ENCODE data around the gene MMP7.

MMP7 gene

GRCh38 chr11:102478673-102479299 is 51.8 kb downstream of the MMP7 start:
- Histone ChIP-seq H3K4me3 (replicated peaks; ENCODE audit: low read depth, low read length) (no peak overlapping the region), H3K36me3 (ENCODE audit: control insufficient read depth, insufficient read depth, low read length) (no peaks in the 10 kb centered on the region), H3K27me3 (replicated peaks; ENCODE audit: control insufficient read depth, insufficient read depth, low read length) (no peaks in the 10 kb centered on the region)
- TF ChIP-seq CTCF (IDR thresholded peaks at IDR 0.05; ENCODE audit: insufficient read depth, low read length, poor library complexity, severe bottlenecking), result no peak
- DNase-seq (ENCODE audit: extremely low read depth, insufficient read length), result no peak

GRCh38 chr11:102476812-102477211 is 53.7 kb downstream of the MMP7 start:
- Histone ChIP-seq H3K4me3 (replicated peaks; ENCODE audit: low read depth, low read length) (no peak overlapping the region), H3K36me3 (ENCODE audit: control insufficient read depth, insufficient read depth, low read length) (no peaks in the 10 kb centered on the region), H3K27me3 (replicated peaks; ENCODE audit: control insufficient read depth, insufficient read depth, low read length) (no peaks in the 10 kb centered on the region)
- TF ChIP-seq CTCF (IDR thresholded peaks at IDR 0.05; ENCODE audit: insufficient read depth, low read length, poor library complexity, severe bottlenecking), result no peak
- DNase-seq (ENCODE audit: extremely low read depth, insufficient read length), result no peak

- no peak overlapping the region for H3K4me3 ChIP-seq (replicated peaks; ENCODE audit: low read depth, low read length)
- no peaks in the 10 kb centered on the region for H3K27me3 ChIP-seq (replicated peaks; ENCODE audit: control insufficient read depth, insufficient read depth, low read length)
- DNase-seq (ENCODE audit: extremely low read depth, insufficient read length), result no peak
- no peak for TF ChIP-seq CTCF (IDR thresholded peaks at IDR 0.05; ENCODE audit: insufficient read depth, low read length, poor library complexity, severe bottlenecking)
- H3K36me3 ChIP-seq (ENCODE audit: control insufficient read depth, insufficient read depth, low read length), result no peaks in the 10 kb centered on the region
Measured at GRCh38 chr11:102476069-102476468, 54.5 kb downstream of the MMP7 start.

- no peak for TF ChIP-seq CTCF (IDR thresholded peaks at IDR 0.05; ENCODE audit: insufficient read depth, low read length, poor library complexity, severe bottlenecking)
- H3K36me3 ChIP-seq (ENCODE audit: control insufficient read depth, insufficient read depth, low read length), result no peaks in the 10 kb centered on the region
- H3K4me3 ChIP-seq (replicated peaks; ENCODE audit: low read depth, low read length), result no peak overlapping the region
- no peaks in the 10 kb centered on the region for H3K27me3 ChIP-seq (replicated peaks; ENCODE audit: control insufficient read depth, insufficient read depth, low read length)
- DNase-seq (ENCODE audit: extremely low read depth, insufficient read length), result no peak
Measured at GRCh38 chr11:102473543-102473942, 57.0 kb downstream of the MMP7 start.

- Histone ChIP-seq H3K27me3 (replicated peaks; ENCODE audit: control insufficient read depth, insufficient read depth, low read length) (no peaks in the 10 kb centered on the region), H3K36me3 (ENCODE audit: control insufficient read depth, insufficient read depth, low read length) (no peaks in the 10 kb centered on the region), H3K4me3 (replicated peaks; ENCODE audit: low read depth, low read length) (no peak overlapping the region)
- no peak for TF ChIP-seq CTCF (IDR thresholded peaks at IDR 0.05; ENCODE audit: insufficient read depth, low read length, poor library complexity, severe bottlenecking)
- DNase-seq (ENCODE audit: extremely low read depth, insufficient read length), result no peak
Measured at GRCh38 chr11:102472127-102472526, 58.4 kb downstream of the MMP7 start.

- Histone ChIP-seq H3K4me3 (replicated peaks; ENCODE audit: low read depth, low read length) (no peak overlapping the region), H3K27me3 (replicated peaks; ENCODE audit: control insufficient read depth, insufficient read depth, low read length) (no peaks in the 10 kb centered on the region), H3K36me3 (ENCODE audit: control insufficient read depth, insufficient read depth, low read length) (no peaks in the 10 kb centered on the region)
- no peak for DNase-seq (ENCODE audit: extremely low read depth, insufficient read length)
- no peak for TF ChIP-seq CTCF (IDR thresholded peaks at IDR 0.05; ENCODE audit: insufficient read depth, low read length, poor library complexity, severe bottlenecking)
Measured at GRCh38 chr11:102471474-102471873, 59.1 kb downstream of the MMP7 start.

All from GM06990 (cell line).